Testis (tissue), 3 donors: ENCODE data around the gene PER1. TPM values are rescaled to one million over a fixed set of nuclear protein-coding genes. Genes with fewer than 3 reads are reported as not detected.

Source experiments
- DNase-seq: peaks from one replicate; pipeline ENCODE4 v3.0.0-alpha.2; 2019
- H3K27ac ChIP-seq, 2 donors: fragments of 200-600 bp; sonication (generic); one replicate each; pipeline ENCODE4 v1.5.1; 2019
- H3K27me3 ChIP-seq: fragments of 200-600 bp; sonication (generic); one replicate; pipeline ENCODE4 v1.5.1; 2019
- H3K36me3 ChIP-seq: fragments of 200-600 bp; sonication (generic); one replicate; pipeline ENCODE4 v1.5.1; 2017; ENCODE audit warnings: low read depth; ENCODE audit errors: missing control alignments
- H3K4me1 ChIP-seq: fragments of 200-600 bp; sonication (generic); one replicate; pipeline ENCODE4 v1.5.1; 2019
- H3K4me3 ChIP-seq, 2 donors: fragments of 200-600 bp; sonication (generic); one replicate each; pipeline ENCODE4 v1.5.1; 2017 to 2019
- H3K9me3 ChIP-seq: fragments of 200-600 bp; sonication (generic); one replicate; pipeline ENCODE4 v1.5.1; 2017
- POLR2A ChIP-seq: fragments of 450-650 bp; IDR thresholded peaks from one replicate; pipeline ENCODE4 v1.6.1; 2017; ENCODE audit warnings: antibody characterized with exemption, mild to moderate bottlenecking, moderate library complexity
- WGBS, 2 donors: methylation state at CpG; one replicate each; pipeline ENCODE4 v1.1.5; 2018; 5-methylcytosine and 5-hydroxymethylcytosine counted together
- intact Hi-C: fragments of 100-400 bp; cut with DNase I; formaldehyde crosslinking; loops from one replicate; pipeline ENCODE4 v1.15.1; 2023; ENCODE audit warnings: low total_unique reads
- polyA plus RNA-seq: library from polyadenylated mRNA; stranded (reverse); fragments of 350-450 nt; fragmentation: Illumina TruSeq; extraction: RNeasy Lipid Tissue Mini Kit (QIAGEN cat#74804); gene quantifications from one replicate; pipeline ENCODE4 v1.2.3, GENCODE V29; 2014; ENCODE audit warnings: low read depth, low replicate concordance; ENCODE audit not compliant: insufficient read depth
- total RNA-seq, 2 donors: library from RNA; depleted of rRNA; stranded (reverse); fragments of >200 nt; gene quantifications; one replicate each; pipeline ENCODE4 v1.2.3, GENCODE V29; 2016
- TF ChIP-seq, protein P1 (sequence below), 3 experiments: fragments of 450-650 bp in 2 of 3; fragments of 200-600 bp in 1 of 3; sonication (generic) in 1 of 3; IDR thresholded peaks; one replicate each; pipeline ENCODE4 v1.5.1; 2016 to 2019; ENCODE audit warnings: antibody characterized with exemption in 3 of 3, mild to moderate bottlenecking in 2 of 3, moderate library complexity in 1 of 3

Gene PER1
- total and polyA plus RNA-seq, 3 donors from 2014 or later: 55.1 to 119 (median 96.0) TPM

DNA sequence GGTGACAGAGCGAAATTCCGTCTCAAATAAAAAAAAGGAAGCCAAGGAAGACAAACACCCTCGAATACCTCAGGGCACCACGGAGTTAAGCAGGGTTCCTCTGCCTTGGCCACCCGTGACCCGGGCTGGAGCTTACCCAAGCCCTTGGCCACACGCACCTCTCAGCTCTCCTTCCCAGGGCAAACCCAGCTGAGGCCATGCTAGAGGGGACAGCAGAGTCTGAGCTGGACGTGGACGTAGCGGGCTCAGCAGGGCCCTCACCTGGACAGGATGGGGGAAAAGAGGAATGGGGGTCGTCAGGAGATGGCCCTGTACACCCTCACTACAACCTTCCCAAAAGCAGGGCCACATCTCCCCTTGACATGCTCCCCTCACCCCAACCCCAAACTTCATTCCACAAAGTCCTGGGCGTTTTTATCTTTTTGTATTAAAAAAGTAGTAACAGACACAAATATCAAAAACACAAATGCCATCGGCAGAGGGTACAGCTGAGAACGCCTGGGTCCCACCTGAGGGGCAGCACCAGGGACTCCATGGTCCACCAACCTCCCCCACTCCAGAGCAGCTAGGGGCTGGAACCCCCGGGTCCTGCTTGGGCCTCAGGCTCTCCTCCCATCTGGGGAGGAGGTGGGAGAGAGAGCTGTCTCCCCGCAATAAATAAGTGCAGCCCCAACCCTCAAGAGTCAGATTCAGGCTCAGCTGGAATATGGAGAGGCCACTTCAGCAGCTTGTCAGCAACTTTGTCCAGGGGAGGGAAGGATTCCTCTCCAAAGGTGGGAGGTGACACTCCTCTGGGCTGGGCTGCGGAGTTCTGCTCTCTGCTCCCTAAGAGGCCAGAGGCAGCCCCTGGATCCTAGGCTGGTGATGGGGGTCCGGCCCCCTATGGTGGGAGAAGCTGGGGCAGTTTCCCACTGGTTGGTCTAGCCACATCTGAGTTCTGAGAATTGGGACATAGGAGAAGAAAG lies 11.9 kb downstream of the PER1 start:
- Histone ChIP-seq H3K4me1 (no peaks in the 10 kb centered on the region), H3K4me3 (peak overlapping the region in 1 of 2 donors; percentile 51), H3K27ac (peak overlapping the region; percentile 95 to 96), H3K9me3 (no peaks in the 10 kb centered on the region), H3K27me3 (no peaks in the 10 kb centered on the region), H3K36me3 (no peaks in the 10 kb centered on the region)
- intact Hi-C loops: no loop called here
- DNase-seq: peak; percentile 18
- WGBS, 2 donors: 66 to 68% methylated on average over 17 to 18 of the region's 18 CpGs
- TF ChIP-seq, protein P1, sequence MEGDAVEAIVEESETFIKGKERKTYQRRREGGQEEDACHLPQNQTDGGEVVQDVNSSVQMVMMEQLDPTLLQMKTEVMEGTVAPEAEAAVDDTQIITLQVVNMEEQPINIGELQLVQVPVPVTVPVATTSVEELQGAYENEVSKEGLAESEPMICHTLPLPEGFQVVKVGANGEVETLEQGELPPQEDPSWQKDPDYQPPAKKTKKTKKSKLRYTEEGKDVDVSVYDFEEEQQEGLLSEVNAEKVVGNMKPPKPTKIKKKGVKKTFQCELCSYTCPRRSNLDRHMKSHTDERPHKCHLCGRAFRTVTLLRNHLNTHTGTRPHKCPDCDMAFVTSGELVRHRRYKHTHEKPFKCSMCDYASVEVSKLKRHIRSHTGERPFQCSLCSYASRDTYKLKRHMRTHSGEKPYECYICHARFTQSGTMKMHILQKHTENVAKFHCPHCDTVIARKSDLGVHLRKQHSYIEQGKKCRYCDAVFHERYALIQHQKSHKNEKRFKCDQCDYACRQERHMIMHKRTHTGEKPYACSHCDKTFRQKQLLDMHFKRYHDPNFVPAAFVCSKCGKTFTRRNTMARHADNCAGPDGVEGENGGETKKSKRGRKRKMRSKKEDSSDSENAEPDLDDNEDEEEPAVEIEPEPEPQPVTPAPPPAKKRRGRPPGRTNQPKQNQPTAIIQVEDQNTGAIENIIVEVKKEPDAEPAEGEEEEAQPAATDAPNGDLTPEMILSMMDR (IDR thresholded peaks at IDR 0.05): no peak
- no peak for TF ChIP-seq POLR2A

GRCh38 chr17:8138672-8139371 lies 13.4 kb downstream of the PER1 start:
- no peaks in the 10 kb centered on the region for H3K27me3 ChIP-seq
- peak overlapping the region; percentile 95 to 96 for H3K27ac ChIP-seq
- intact Hi-C loops: no loop called here
- peak; percentile 47 for TF ChIP-seq POLR2A
- TF ChIP-seq, protein P1 (IDR thresholded peaks at IDR 0.05): peak; percentile 86 to 96 (median 95)
- peak overlapping the region; percentile 13 to 51 for H3K4me3 ChIP-seq
- no peaks in the 10 kb centered on the region for H3K36me3 ChIP-seq
- no peaks in the 10 kb centered on the region for H3K4me1 ChIP-seq
- no peaks in the 10 kb centered on the region for H3K9me3 ChIP-seq
- 1 to 2% methylated on average over 17 to 45 of the region's 46 CpGs for WGBS, 2 donors
- peak; percentile 95 for DNase-seq

DNA sequence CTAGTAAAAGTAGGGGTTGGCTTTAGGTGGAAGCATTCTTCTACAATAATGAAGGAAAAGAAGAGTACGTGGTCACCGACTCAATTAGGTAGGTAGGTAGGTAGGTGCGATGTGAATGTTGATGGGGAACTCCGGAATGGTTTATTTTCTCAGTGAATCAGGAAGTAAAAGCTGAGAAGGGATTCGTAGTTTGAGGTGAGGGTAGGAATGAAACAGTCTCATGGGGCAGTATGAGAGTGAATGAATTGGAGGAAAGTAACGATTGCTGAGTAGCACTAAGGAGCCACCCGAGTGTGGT lies 13.9 kb downstream of the PER1 start:
- intact Hi-C loops: no loop called here
- Histone ChIP-seq H3K9me3 (no peaks in the 10 kb centered on the region), H3K4me1 (no peaks in the 10 kb centered on the region), H3K27ac (peak overlapping the region; percentile 95 to 96), H3K4me3 (peak overlapping the region; percentile 13 to 51), H3K27me3 (no peaks in the 10 kb centered on the region), H3K36me3 (no peaks in the 10 kb centered on the region)
- 1 to 2% methylated on average over 7 of the region's 7 CpGs for WGBS, 2 donors
- TF ChIP-seq POLR2A: no peak
- TF ChIP-seq, protein P1 (IDR thresholded peaks at IDR 0.05): no peak
- no peak for DNase-seq

GRCh38 chr17:8137645-8138373 lies 14.4 kb downstream of the PER1 start:
- no peak for DNase-seq
- WGBS, 2 donors: 20 to 22% methylated on average over 21 of the region's 21 CpGs
- Histone ChIP-seq H3K27ac (peak overlapping the region; percentile 95 to 96), H3K36me3 (no peaks in the 10 kb centered on the region), H3K27me3 (no peaks in the 10 kb centered on the region), H3K4me1 (no peaks in the 10 kb centered on the region), H3K9me3 (no peaks in the 10 kb centered on the region), H3K4me3 (no peak overlapping the region)
- intact Hi-C loops: no loop called here
- TF ChIP-seq, protein P1 (IDR thresholded peaks at IDR 0.05): no peak
- no peak for TF ChIP-seq POLR2A
